ENCODE results near the gene PCDHB2. TPM values are rescaled to one million over a fixed set of nuclear protein-coding genes. Genes with fewer than 3 reads are reported as not detected.
"Not testable (repeated sequence)": the region's sequence is repeated elsewhere in the genome, so short reads cannot be mapped to it uniquely, and the experiment has no call there.

The PCDHB2 gene
- total RNA-seq, 1 experiment from 2014 or later: 26.3 TPM

DNA sequence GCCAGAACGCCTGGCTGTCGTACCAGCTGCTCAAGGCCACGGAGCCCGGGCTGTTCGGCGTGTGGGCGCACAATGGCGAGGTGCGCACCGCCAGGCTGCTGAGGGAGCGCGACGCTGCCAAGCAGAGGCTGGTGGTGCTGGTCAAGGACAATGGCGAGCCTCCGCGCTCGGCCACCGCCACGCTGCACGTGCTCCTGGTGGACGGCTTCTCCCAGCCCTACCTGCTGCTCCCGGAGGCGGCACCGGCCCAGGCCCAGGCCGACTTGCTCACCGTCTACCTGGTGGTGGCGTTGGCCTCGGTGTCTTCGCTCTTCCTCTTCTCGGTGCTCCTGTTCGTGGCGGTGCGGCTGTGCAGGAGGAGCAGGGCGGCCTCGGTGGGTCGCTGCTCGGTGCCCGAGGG lies 2.2 kb downstream of the PCDHB2 start:
- DNase-seq; H2BK15ac ChIP-seq (ENCODE audit: low read depth, low read length); H4K91ac ChIP-seq (ENCODE audit: insufficient read length, low read depth, low read length); H4K5ac ChIP-seq (ENCODE audit: insufficient read length, low read depth, low read length); H3K9me3 ChIP-seq (ENCODE audit: control insufficient read depth, low read depth, low read length); H3K79me1 ChIP-seq (ENCODE audit: insufficient read depth, low read depth, low read length, poor library complexity, severe bottlenecking); H3K56ac ChIP-seq (ENCODE audit: insufficient read length, low read depth, low read length); H3K27ac ChIP-seq (ENCODE audit: insufficient read length, low read depth, low read length); H4K20me1 ChIP-seq (ENCODE audit: control insufficient read depth, insufficient read depth, insufficient read length); H2AFZ ChIP-seq (ENCODE audit: low read length); H3K23ac ChIP-seq (ENCODE audit: insufficient read length, low read depth, low read length); H3K27ac Mint-ChIP-seq; H2AK5ac ChIP-seq (ENCODE audit: insufficient read length, low read length); H3T11ph ChIP-seq (ENCODE audit: low read length); H3K9ac ChIP-seq (ENCODE audit: extremely low read depth, insufficient read length, low read length); H3K4ac ChIP-seq (ENCODE audit: low read depth, low read length); H3K4me1 ChIP-seq (ENCODE audit: insufficient read depth, low read length); H3K18ac ChIP-seq (ENCODE audit: insufficient read length, low read depth, low read length); H2BK20ac ChIP-seq (ENCODE audit: low read depth, low read length, poor library complexity, severe bottlenecking); H2BK120ac ChIP-seq (ENCODE audit: low read depth, low read length, poor library complexity, severe bottlenecking); H3K14ac ChIP-seq (ENCODE audit: insufficient read depth, low read length); H3K27me3 Mint-ChIP-seq (ENCODE audit: low read depth); H3K4me3 Mint-ChIP-seq; H3K23me2 ChIP-seq (ENCODE audit: insufficient read length, low read depth, low read length, poor library complexity, severe bottlenecking); H2BK12ac ChIP-seq (ENCODE audit: insufficient read length, low read depth, low read length); H3K79me2 ChIP-seq (ENCODE audit: insufficient read depth, low read length); H2BK5ac ChIP-seq (ENCODE audit: insufficient read length, low read length); H3K27me3 ChIP-seq (ENCODE audit: insufficient read depth, low read length); H4K8ac ChIP-seq (replicated peaks; ENCODE audit: insufficient read length, low read depth, low read length); H3K4me2 ChIP-seq (ENCODE audit: insufficient read depth, insufficient read length, low read length): not testable (repeated sequence)
- no CpG with 5 or more reads among the region's 38 CpGs for WGBS (ENCODE audit: extremely low coverage, insufficient read length, low lambda C conversion rate)
- Mint-ChIP-seq H3K4me1 (peaks cover 11 to 17% of the 10 kb centered on the region in 2 experiments), H3K36me3 (ENCODE audit: insufficient read depth in 1 of 3, low read depth in 3 of 3) (peaks cover 29 to 65% (median 47%) of the 10 kb centered on the region in 3 experiments), H3K9me3 (peaks cover 47% of the 10 kb centered on the region in 2 experiments)

Data from H9 (cell line).